Lower leg skin (tissue), 4 donors: Measurements from ENCODE around the gene KAZN. TPM values are rescaled to one million over a fixed set of nuclear protein-coding genes. Genes with fewer than 3 reads are reported as not detected.

Source experiments
- DNase-seq, 2 donors: peaks; one replicate each; pipeline ENCODE4 v3.0.0-alpha.2; 2019; ENCODE audit warnings: low spot score in 2 of 2
- H3K4me3 ChIP-seq: fragments of 200-600 bp; sonication (generic); 2 replicates; pipeline ENCODE4 v1.5.1; 2017; ENCODE audit warnings: mild to moderate bottlenecking, low read depth; ENCODE audit not compliant: poor library complexity, severe bottlenecking
- CTCF ChIP-seq, 3 donors: fragments of 450-650 bp; IDR thresholded peaks; one replicate each; pipeline ENCODE4 v1.5.1; 2016; ENCODE audit warnings: antibody characterized with exemption in 3 of 3, mild to moderate bottlenecking in 3 of 3, moderate library complexity in 2 of 3
- POLR2A ChIP-seq, 2 donors: fragments of 450-650 bp; IDR thresholded peaks; one replicate each; pipeline ENCODE4 v1.6.1; 2016 to 2017; ENCODE audit warnings: antibody characterized with exemption in 2 of 2, mild to moderate bottlenecking in 1 of 2, moderate library complexity in 1 of 2
- WGBS, 2 donors: methylation state at CpG; one replicate each; pipeline ENCODE4 v1.1.5; 2018; 5-methylcytosine and 5-hydroxymethylcytosine counted together
- intact Hi-C: fragments of 100-400 bp; cut with DNase I; formaldehyde crosslinking; loops from one replicate; pipeline ENCODE4 v1.15.0; 2023; ENCODE audit warnings: low total_unique reads
- total RNA-seq, 4 donors: library from RNA; depleted of rRNA; stranded (reverse); fragments of >200 nt; gene quantifications; one replicate each; pipeline ENCODE4 v1.1.0, GENCODE V29; 2016

KAZN gene
- total RNA-seq, 4 donors from 2014 or later, result 21.4 to 36.0 (median 28.4) TPM

- 52 to 61% methylated on average over 12 of the region's 12 CpGs for WGBS, 2 donors
- no peak for TF ChIP-seq POLR2A (IDR thresholded peaks at IDR 0.05)
- TF ChIP-seq CTCF (IDR thresholded peaks at IDR 0.05), result no peak
- H3K4me3 ChIP-seq, result no peak overlapping the region
- no peak for DNase-seq
- intact Hi-C loops, result no loop called here
These were observed 346.0 kb downstream of the KAZN start for GRCh38 chr1:14944471-14944985.

- no peak for TF ChIP-seq CTCF (IDR thresholded peaks at IDR 0.05)
- TF ChIP-seq POLR2A (IDR thresholded peaks at IDR 0.05), result no peak
- DNase-seq, result peak in 1 of 2 donors; percentile 89
- H3K4me3 ChIP-seq, result no peak overlapping the region
- intact Hi-C loops, result no loop called here
- 20 to 26% methylated on average over 21 to 26 of the region's 26 CpGs for WGBS, 2 donors
These were observed 346.9 kb downstream of the KAZN start for GRCh38 chr1:14945132-14946010.

GRCh38 chr1:14946011-14946359 lies 347.5 kb downstream of the KAZN start:
- H3K4me3 ChIP-seq, result no peak overlapping the region
- intact Hi-C loops, result no loop called here
- TF ChIP-seq POLR2A (IDR thresholded peaks at IDR 0.05) (no peak), CTCF (IDR thresholded peaks at IDR 0.05) (no peak)
- no peak for DNase-seq
- 36 to 41% methylated on average over 4 of the region's 4 CpGs for WGBS, 2 donors

- 27 to 32% methylated on average over 14 of the region's 14 CpGs for WGBS, 2 donors
- no peak for DNase-seq
- no peak overlapping the region for H3K4me3 ChIP-seq
These were observed 348.3 kb downstream of the KAZN start for GRCh38 chr1:14946684-14947238.

GRCh38 chr1:14947421-14947820 lies 348.9 kb downstream of the KAZN start:
- WGBS, 2 donors, result 83 to 85% methylated on average over 3 of the region's 3 CpGs
- no peak for TF ChIP-seq POLR2A (IDR thresholded peaks at IDR 0.05)
- TF ChIP-seq CTCF (IDR thresholded peaks at IDR 0.05), result no peak
- no peak for DNase-seq
- intact Hi-C loops, result no loop called here
- H3K4me3 ChIP-seq, result no peak overlapping the region

More at GRCh38 chr1:14946684-14947238, 348.3 kb downstream of the KAZN start:
- intact Hi-C loops, result no loop called here
- no peak for TF ChIP-seq POLR2A (IDR thresholded peaks at IDR 0.05)
- TF ChIP-seq CTCF (IDR thresholded peaks at IDR 0.05), result no peak
